H1 (cell line): ENCODE results near the gene MINDY1. TPM values are rescaled to one million over a fixed set of nuclear protein-coding genes. Genes with fewer than 3 reads are reported as not detected.

Experiments used
- CTCF ChIA-PET: fragments of 300-600 bp; sonication (Branson Sonifier 250); formaldehyde crosslinking; loops from one replicate; lab custom pipeline; 2021; ENCODE audit not compliant: partially characterized antibody; lab: Charles Lee
- POLR2A ChIA-PET: fragments of 300-600 bp; sonication (Branson Sonifier 250); formaldehyde crosslinking; loops from one replicate; lab custom pipeline; 2021; ENCODE audit warnings: inconsistent platforms; ENCODE audit not compliant: partially characterized antibody; lab: Charles Lee
- DNase-seq, 2 experiments: peaks; one replicate each; pipeline versions ENCODE4 v3.0.0 to v3.0.0-alpha.2; 2010 to 2022; ENCODE audit warnings: low spot score in 2 of 2, low read depth in 1 of 2, mixed read lengths in 1 of 2
- FAIRE-seq: peaks from 2 replicates; lab custom pipeline; 2011; peaks lifted over from hg19 to GRCh38; lab: Jason Lieb, UNC
- H2AFZ ChIP-seq: 2 replicates; pipeline ENCODE4 v1.8.1; 2012; ENCODE audit warnings: low read length, inconsistent platforms
- H2AK5ac ChIP-seq: 2 replicates; pipeline ENCODE4 v1.6.1; 2013; ENCODE audit warnings: low read depth, low read length
- H2BK120ac ChIP-seq: replicated peaks from 2 replicates; pipeline ENCODE3; 2013; ENCODE audit warnings: low read depth, low read length, inconsistent platforms
- H2BK12ac ChIP-seq: 2 replicates; pipeline ENCODE4 v1.6.1; 2013; ENCODE audit warnings: low read depth, low read length
- H2BK15ac ChIP-seq: 2 replicates; pipeline ENCODE4 v1.6.1; 2013; ENCODE audit warnings: low read length
- H2BK20ac ChIP-seq: 2 replicates; pipeline ENCODE4 v1.6.1; 2013; ENCODE audit warnings: low read length
- H2BK5ac ChIP-seq: 2 replicates; pipeline ENCODE4 v1.6.1; 2013; ENCODE audit warnings: low read depth, low read length
- H3K14ac ChIP-seq: 2 replicates; pipeline ENCODE4 v1.6.1; 2013; ENCODE audit warnings: inconsistent platforms; ENCODE audit not compliant: insufficient read length
- H3K18ac ChIP-seq: 2 replicates; pipeline ENCODE4 v1.6.1; 2013; ENCODE audit warnings: low read length; ENCODE audit errors: extremely low read depth
- H3K23ac ChIP-seq: 2 replicates; pipeline ENCODE4 v1.6.1; 2013; ENCODE audit warnings: inconsistent platforms; ENCODE audit not compliant: insufficient read length
- H3K23me2 ChIP-seq: 2 replicates; pipeline ENCODE4 v1.6.1; 2013; ENCODE audit warnings: low read depth, low read length
- H3K27ac ChIP-seq: 2 replicates; pipeline ENCODE4 v1.6.1; 2011; ENCODE audit warnings: low read depth, low read length, inconsistent platforms
- H3K27me3 ChIP-seq, 4 experiments: replicated peaks in 1 of 4; 1 replicate in 1 of 4; 2 replicates in 3 of 4; pipeline versions ENCODE4 v1.6.1 to v1.8.1; 2011 to 2013; ENCODE audit warnings: low read length in 3 of 4, mild to moderate bottlenecking in 3 of 4, inconsistent platforms in 2 of 4, mixed read lengths in 2 of 4, moderate library complexity in 1 of 4; ENCODE audit not compliant: control insufficient read depth in 3 of 4, insufficient read depth in 3 of 4; ENCODE audit errors: extremely low read depth in 1 of 4
- H3K36me3 ChIP-seq, 4 experiments: 2 replicates each; pipeline versions ENCODE4 v1.6.1 to v1.8.1; 2011 to 2013; ENCODE audit warnings: mild to moderate bottlenecking in 4 of 4, low read length in 3 of 4, moderate library complexity in 2 of 4, control low read depth in 1 of 4, inconsistent platforms in 1 of 4; ENCODE audit not compliant: insufficient read depth in 4 of 4, control insufficient read depth in 2 of 4
- H3K4ac ChIP-seq: replicated peaks from 2 replicates; pipeline ENCODE3; 2013; ENCODE audit warnings: low read length, low read depth, mixed read lengths, inconsistent platforms; ENCODE audit not compliant: insufficient read length
- H3K4me1 ChIP-seq, 4 experiments: replicated peaks in 1 of 4; 1 replicate in 1 of 4; 2 replicates in 3 of 4; pipeline versions ENCODE4 v1.6.1 to v1.8.1; 2011 to 2013; ENCODE audit warnings: low read length in 3 of 4, inconsistent platforms in 2 of 4, mixed read lengths in 1 of 4; ENCODE audit not compliant: insufficient read depth in 4 of 4, control insufficient read depth in 3 of 4
- H3K4me2 ChIP-seq, 2 experiments: 2 replicates each; pipeline versions ENCODE4 v1.6.1 to v1.8.1; 2011 to 2013; ENCODE audit warnings: low read depth in 2 of 2, low read length in 2 of 2, control low read depth in 1 of 2, inconsistent platforms in 1 of 2, mild to moderate bottlenecking in 1 of 2; ENCODE audit not compliant: insufficient read depth in 1 of 2
- H3K4me3 ChIP-seq, 4 experiments: fragments of 200-600, 300-600 bp in 1 of 4; sonication (generic), shearing (Covaris generic), sonication (Bioruptor Twin) in 1 of 4; 2 replicates each; pipeline versions ENCODE4 v1.5.1 to v1.8.1; 2011 to 2016; ENCODE audit warnings: low read length in 4 of 4, low read depth in 3 of 4, control low read depth in 2 of 4, inconsistent platforms in 2 of 4, mild to moderate bottlenecking in 2 of 4, mixed read lengths in 1 of 4, moderate library complexity in 1 of 4; ENCODE audit not compliant: insufficient read depth in 2 of 4; ENCODE audit errors: extremely low read depth in 1 of 4
- H3K56ac ChIP-seq: replicated peaks from 2 replicates; pipeline ENCODE3; 2013; ENCODE audit warnings: low read depth, mild to moderate bottlenecking, mixed read lengths, low read length, inconsistent platforms; ENCODE audit not compliant: insufficient read length
- H3K79me1 ChIP-seq: 2 replicates; pipeline ENCODE4 v1.6.1; 2013; ENCODE audit warnings: low read depth, low read length, control low read depth
- H3K79me2 ChIP-seq, 2 experiments: 2 replicates each; pipeline versions ENCODE4 v1.6.1 to v1.8.1; 2012 to 2013; ENCODE audit warnings: low read length in 2 of 2, mild to moderate bottlenecking in 2 of 2, inconsistent platforms in 1 of 2; ENCODE audit not compliant: insufficient read depth in 2 of 2, control insufficient read depth in 1 of 2
- H3K9ac ChIP-seq, 4 experiments: replicated peaks in 1 of 4; 1 replicate in 1 of 4; 2 replicates in 3 of 4; pipeline versions ENCODE4 v1.6.1 to v1.8.1; 2011 to 2013; ENCODE audit warnings: low read depth in 3 of 4, low read length in 3 of 4, control low read depth in 2 of 4, mild to moderate bottlenecking in 2 of 4, moderate library complexity in 2 of 4, inconsistent platforms in 1 of 4; ENCODE audit errors: extremely low read depth in 1 of 4
- H3K9me3 ChIP-seq, 2 experiments: 2 replicates each; pipeline versions ENCODE4 v1.6.1 to v1.8.1; 2012 to 2013; ENCODE audit warnings: mild to moderate bottlenecking in 2 of 2, moderate library complexity in 2 of 2, control low read depth in 1 of 2, inconsistent platforms in 1 of 2, low read depth in 1 of 2, low read length in 1 of 2, mixed read lengths in 1 of 2; ENCODE audit not compliant: insufficient read depth in 2 of 2
- H4K20me1 ChIP-seq, 2 experiments: replicated peaks in 1 of 2; 2 replicates each; pipeline versions ENCODE3 to v1.8.1; 2011 to 2013; ENCODE audit warnings: inconsistent platforms in 2 of 2, low read length in 2 of 2, mild to moderate bottlenecking in 1 of 2; ENCODE audit not compliant: insufficient read depth in 2 of 2, control insufficient read depth in 1 of 2
- H4K5ac ChIP-seq: 2 replicates; pipeline ENCODE4 v1.6.1; 2013; ENCODE audit warnings: low read length, low read depth, mixed read lengths, inconsistent platforms; ENCODE audit not compliant: insufficient read length
- H4K8ac ChIP-seq: 2 replicates; pipeline ENCODE4 v1.8.0; 2013; ENCODE audit warnings: mild to moderate bottlenecking, moderate library complexity, low read length, inconsistent platforms; ENCODE audit not compliant: insufficient read depth; ENCODE audit errors: extremely low read depth
- H4K91ac ChIP-seq: replicated peaks from 2 replicates; pipeline ENCODE3; 2013; ENCODE audit warnings: low read length, mixed read lengths, inconsistent platforms; ENCODE audit not compliant: insufficient read length
- BACH1 ChIP-seq: IDR thresholded peaks from 2 replicates; pipeline ENCODE4 v1.6.1; 2012; ENCODE audit warnings: low read length, improper control_type of control experiment
- BRCA1 ChIP-seq: IDR thresholded peaks from 2 replicates; pipeline ENCODE4 v1.6.1; 2012; ENCODE audit warnings: low read depth, low read length, improper control_type of control experiment
- FOSL1 ChIP-seq: IDR thresholded peaks from 2 replicates; pipeline ENCODE4 v1.6.1; 2011; ENCODE audit warnings: mild to moderate bottlenecking, low read depth, low read length, moderate library complexity; ENCODE audit not compliant: insufficient read depth
- KDM5A ChIP-seq: fragments of 200-600 bp; IDR thresholded peaks from 2 replicates; pipeline ENCODE4 v1.7.1; 2012; ENCODE audit warnings: mild to moderate bottlenecking, low read length, inconsistent platforms, mixed read lengths
- NANOG ChIP-seq: IDR thresholded peaks from 2 replicates; pipeline ENCODE4 v1.6.1; 2011; ENCODE audit warnings: low read length, low read depth, mild to moderate bottlenecking, inconsistent platforms; ENCODE audit not compliant: insufficient read depth, poor library complexity, severe bottlenecking
- POLR2A ChIP-seq, 2 experiments: IDR thresholded peaks; 1 replicate in 1 of 2; 2 replicates in 1 of 2; pipeline ENCODE4 v1.6.1; 2011; ENCODE audit warnings: low read depth in 2 of 2, low read length in 2 of 2, mild to moderate bottlenecking in 2 of 2; ENCODE audit errors: control extremely low read depth in 1 of 2
- RAD21 ChIP-seq, 2 experiments: IDR thresholded peaks in 1 of 2; conservative IDR thresholded peaks in 1 of 2; 2 replicates each; pipeline ENCODE4 v1.6.1; 2011; ENCODE audit warnings: low read depth in 2 of 2, low read length in 2 of 2, improper control_type of control experiment in 1 of 2, inconsistent platforms in 1 of 2, mild to moderate bottlenecking in 1 of 2, moderate library complexity in 1 of 2
- RXRA ChIP-seq: IDR thresholded peaks from 2 replicates; pipeline ENCODE4 v1.6.1; 2011; ENCODE audit warnings: low read depth, mild to moderate bottlenecking, low read length, moderate library complexity; ENCODE audit not compliant: insufficient read depth
- SP1 ChIP-seq: IDR thresholded peaks from 2 replicates; pipeline ENCODE4 v1.6.1; 2011; ENCODE audit warnings: low read depth, low read length
- TEAD4 ChIP-seq: IDR thresholded peaks from 2 replicates; pipeline ENCODE4 v1.6.1; 2012; ENCODE audit warnings: low read depth, low read length, inconsistent platforms, mixed read lengths
- WGBS, 2 experiments: shearing (Covaris generic) in 1 of 2; methylation state at CpG; one replicate each; pipeline versions ENCODE4 v1.1.6 to v1.1.7; 2013 to 2015; ENCODE audit warnings: low lambda C conversion rate in 2 of 2, mixed read lengths in 2 of 2, inconsistent platforms in 1 of 2, low coverage in 1 of 2, missing lambda C conversion rate in 1 of 2; ENCODE audit not compliant: insufficient replicate concordance in 2 of 2, insufficient coverage in 1 of 2, insufficient read length in 1 of 2; ENCODE audit errors: extremely low coverage in 1 of 2, missing lambda C conversion rate in 1 of 2; 5-methylcytosine and 5-hydroxymethylcytosine counted together
- polyA plus RNA-seq, 7 experiments: library from polyadenylated mRNA; depleted of rRNA in 3 of 7; stranded (reverse) in 5 of 7; unstranded in 2 of 7; fragments of >200 nt in 5 of 7; fragments of 200-250 nt in 2 of 7; gene quantifications; 1 replicate in 5 of 7; 2 replicates in 1 of 7; 4 replicates in 1 of 7; pipeline versions ENCODE4 v1.2.1 to v1.2.3, GENCODE V29; 2011 to 2013; ENCODE audit warnings: missing spikeins in 2 of 7, mixed read lengths in 2 of 7
- total RNA-seq: library from RNA; stranded (reverse); fragmentation: NEBNext Ultra II Directional; extraction: Animal tissue kit (Norgen Biotek cat#: 25700); gene quantifications from 2 replicates; pipeline ENCODE4 v1.2.1, GENCODE V29; 2021
- TF ChIP-seq, protein P1 (sequence below): IDR thresholded peaks from 2 replicates; pipeline ENCODE4 v1.6.1; 2011; ENCODE audit warnings: low read depth, mild to moderate bottlenecking, low read length; ENCODE audit not compliant: insufficient read depth
- TF ChIP-seq, protein P2 (sequence below): IDR thresholded peaks from 2 replicates; pipeline ENCODE4 v1.6.1; 2012; ENCODE audit warnings: low read length, inconsistent platforms

Gene MINDY1
- total and polyA plus RNA-seq, 2 of the 8 experiments (the other 6 are each of a cell fraction or from before 2014, with no cell fraction given): 10.3 to 11.4 TPM

DNA sequence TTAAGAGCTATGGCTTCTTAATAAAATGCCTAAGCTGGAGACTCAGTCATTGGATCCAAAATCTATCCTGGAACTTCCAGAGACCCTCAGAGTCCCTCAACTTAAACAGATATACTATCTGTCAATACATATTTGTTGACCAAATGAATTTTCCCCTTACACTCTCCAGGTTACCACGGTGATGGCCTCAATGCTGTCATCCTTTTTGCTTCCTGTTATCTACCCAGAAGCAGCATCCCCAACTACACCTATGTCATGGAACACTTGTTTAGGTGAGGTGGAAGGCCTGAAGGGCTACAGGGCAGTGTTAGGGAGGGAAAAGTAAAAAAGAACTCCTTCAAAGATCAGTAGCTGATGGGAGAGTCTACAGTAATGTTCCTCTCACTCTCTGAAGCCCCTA, 36.5 kb upstream of the MINDY1 start:
- no peak overlapping the region for H3K4ac ChIP-seq
- no peak overlapping the region for H3K23ac ChIP-seq
- H2BK5ac ChIP-seq: no peak overlapping the region
- no peak overlapping the region for H2BK120ac ChIP-seq
- H4K91ac ChIP-seq: no peak overlapping the region
- no peak overlapping the region for H3K27ac ChIP-seq
- no peak for DNase-seq
- no peaks in the 10 kb centered on the region; a peak in 1 of 4 replicates for H3K9me3 ChIP-seq
- H3K4me2 ChIP-seq: no peak overlapping the region
- H4K5ac ChIP-seq: no peak overlapping the region
- H3K27me3 ChIP-seq: no peaks in the 10 kb centered on the region
- H2AFZ ChIP-seq: no peak overlapping the region
- H3K9ac ChIP-seq: no peak overlapping the region
- H3K14ac ChIP-seq: no peak overlapping the region
- peaks cover 0 to 4% (median 0%) of the 10 kb centered on the region in 4 experiments; a peak in 1 of 8 replicates for H3K36me3 ChIP-seq
- CTCF ChIA-PET: interaction anchor here (0.8 to 9.6 kb wide), 12 partner anchors 9 to 133 kb away, joined by 3 to 95 read pairs (median 3); partner anchors contain the start of genes CDC42SE1, MLLT11 and TMOD4
- no peak overlapping the region for H3K4me3 ChIP-seq
- POLR2A ChIA-PET: interaction anchor here (0.8 to 1.2 kb wide), 5 partner anchors 12 to 252 kb away, joined by 3 to 4 read pairs (median 3); partner anchors contain the start of gene MLLT11
- no peak for FAIRE-seq
- no peak overlapping the region for H3K18ac ChIP-seq
- H3K79me1 ChIP-seq: no peaks in the 10 kb centered on the region
- WGBS, 2 experiments: 95% methylated on average over 1 of the region's 1 CpG; no CpG with 5 or more reads in 1 of the 2 experiments
- no peak overlapping the region for H3K56ac ChIP-seq
- peaks cover 6% of the 10 kb centered on the region; the same call in 1 of the 2 replicates for H3K23me2 ChIP-seq
- no peak overlapping the region for H2BK12ac ChIP-seq
- peaks cover 0 to 4% (median 2%) of the 10 kb centered on the region in 4 experiments; a peak in 4 of 7 replicates for H3K4me1 ChIP-seq
- H4K20me1 ChIP-seq: no peaks in the 10 kb centered on the region
- H2BK20ac ChIP-seq: no peak overlapping the region
- no peak overlapping the region for H2BK15ac ChIP-seq
- H2AK5ac ChIP-seq: no peak overlapping the region
- H3K79me2 ChIP-seq: no peaks in the 10 kb centered on the region
- H4K8ac ChIP-seq: no peak overlapping the region
- TF ChIP-seq KDM5A (no peak), POLR2A (IDR thresholded peaks at IDR 0.05; ENCODE audit: control extremely low read depth in 1 of 2, low read depth in 2 of 2, low read length in 2 of 2) (no peak), NANOG (no peak), BACH1 (no peak), RXRA (no peak), RAD21 (IDR thresholded peaks at IDR 0.05 in 1 of 2, conservative IDR thresholded peaks at IDR 0.05 in 1 of 2; ENCODE audit: low read depth in 2 of 2, low read length in 2 of 2) (no peak), SP1 (no peak), TEAD4 (no peak), FOSL1 (no peak), BRCA1 (no peak)
- TF ChIP-seq, protein P1, sequence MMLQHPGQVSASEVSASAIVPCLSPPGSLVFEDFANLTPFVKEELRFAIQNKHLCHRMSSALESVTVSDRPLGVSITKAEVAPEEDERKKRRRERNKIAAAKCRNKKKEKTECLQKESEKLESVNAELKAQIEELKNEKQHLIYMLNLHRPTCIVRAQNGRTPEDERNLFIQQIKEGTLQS: no peak
- TF ChIP-seq, protein P2, sequence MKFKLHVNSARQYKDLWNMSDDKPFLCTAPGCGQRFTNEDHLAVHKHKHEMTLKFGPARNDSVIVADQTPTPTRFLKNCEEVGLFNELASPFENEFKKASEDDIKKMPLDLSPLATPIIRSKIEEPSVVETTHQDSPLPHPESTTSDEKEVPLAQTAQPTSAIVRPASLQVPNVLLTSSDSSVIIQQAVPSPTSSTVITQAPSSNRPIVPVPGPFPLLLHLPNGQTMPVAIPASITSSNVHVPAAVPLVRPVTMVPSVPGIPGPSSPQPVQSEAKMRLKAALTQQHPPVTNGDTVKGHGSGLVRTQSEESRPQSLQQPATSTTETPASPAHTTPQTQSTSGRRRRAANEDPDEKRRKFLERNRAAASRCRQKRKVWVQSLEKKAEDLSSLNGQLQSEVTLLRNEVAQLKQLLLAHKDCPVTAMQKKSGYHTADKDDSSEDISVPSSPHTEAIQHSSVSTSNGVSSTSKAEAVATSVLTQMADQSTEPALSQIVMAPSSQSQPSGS: no peak
